Measurements from ENCODE around the gene IGSF3.
A peak's percentile ranks its signal among the peaks of the same experiment; 100 is the strongest.
"Not testable (repeated sequence)": the region's sequence is repeated elsewhere in the genome, so short reads cannot be mapped to it uniquely, and the experiment has no call there.

Gene IGSF3

GRCh38 chr1:116657836-116658235, 9.7 kb downstream of the IGSF3 start:
- DNase-seq = not testable (repeated sequence)

- DNase-seq = no peak
These were observed 13.2 kb downstream of the IGSF3 start for GRCh38 chr1:116654351-116654750.

- not testable (repeated sequence) for DNase-seq
These were observed 14.9 kb downstream of the IGSF3 start for GRCh38 chr1:116652598-116652997.

GRCh38 chr1:116650781-116651180, 16.8 kb downstream of the IGSF3 start:
- DNase-seq = not testable (repeated sequence)

- not testable (repeated sequence) for DNase-seq
These were observed 18.5 kb downstream of the IGSF3 start for GRCh38 chr1:116649041-116649440.

GRCh38 chr1:116648325-116648724, 19.2 kb downstream of the IGSF3 start:
- DNase-seq = not testable (repeated sequence)

GRCh38 chr1:116647186-116647585, 20.3 kb downstream of the IGSF3 start:
- DNase-seq = not testable (repeated sequence)

GRCh38 chr1:116646673-116647170, 20.8 kb downstream of the IGSF3 start:
- DNase-seq = not testable (repeated sequence)

- DNase-seq = not testable (repeated sequence)
These were observed 21.5 kb downstream of the IGSF3 start for GRCh38 chr1:116645802-116646672.

- DNase-seq = not testable (repeated sequence)
These were observed 22.5 kb downstream of the IGSF3 start for GRCh38 chr1:116644993-116645392.

GRCh38 chr1:116644096-116644495, 23.4 kb downstream of the IGSF3 start:
- DNase-seq = not testable (repeated sequence)

- not testable (repeated sequence) for DNase-seq
These were observed 24.2 kb downstream of the IGSF3 start for GRCh38 chr1:116643281-116643751.

GRCh38 chr1:116642311-116643280, 24.9 kb downstream of the IGSF3 start:
- DNase-seq = not testable (repeated sequence)

- peak; percentile 3 for DNase-seq
These were observed 29.9 kb downstream of the IGSF3 start for GRCh38 chr1:116637583-116637982.

GRCh38 chr1:116636584-116636983, 30.9 kb downstream of the IGSF3 start:
- DNase-seq = not testable (repeated sequence)

GRCh38 chr1:116634386-116634785, 33.1 kb downstream of the IGSF3 start:
- not testable (repeated sequence) for DNase-seq

GRCh38 chr1:116631996-116632925, 35.3 kb downstream of the IGSF3 start:
- not testable (repeated sequence) for DNase-seq

- not testable (repeated sequence) for DNase-seq
These were observed 36.0 kb downstream of the IGSF3 start for GRCh38 chr1:116631554-116631953.

- DNase-seq = not testable (repeated sequence)
These were observed 37.5 kb downstream of the IGSF3 start for GRCh38 chr1:116630057-116630456.

GRCh38 chr1:116629441-116629840, 38.1 kb downstream of the IGSF3 start:
- not testable (repeated sequence) for DNase-seq

- DNase-seq = peak; percentile 8
These were observed 39.1 kb downstream of the IGSF3 start for GRCh38 chr1:116628448-116628847.

GRCh38 chr1:116627357-116627756, 40.2 kb downstream of the IGSF3 start:
- not testable (repeated sequence) for DNase-seq

Data from activated CD4-positive, alpha-beta T cell treated with anti-CD3 and anti-CD28 coated beads, Interleukin-10, Interleukin-2, amounts not matched to agents 100 ng/mL and 50 ng/mL, durations not matched to agents 16 hours and 8 hours (primary cell).